GM18499 (cell line): ENCODE data around the gene ETS2.

Source experiments
- ATAC-seq: cut with Tn5 transposase; IDR thresholded peaks from one replicate; pipeline ENCODE4 v1.9.1; 2021; ENCODE audit warnings: moderate number of reproducible peaks; ENCODE audit not compliant: insufficient read depth, unreplicated experiment

Gene ETS2

DNA sequence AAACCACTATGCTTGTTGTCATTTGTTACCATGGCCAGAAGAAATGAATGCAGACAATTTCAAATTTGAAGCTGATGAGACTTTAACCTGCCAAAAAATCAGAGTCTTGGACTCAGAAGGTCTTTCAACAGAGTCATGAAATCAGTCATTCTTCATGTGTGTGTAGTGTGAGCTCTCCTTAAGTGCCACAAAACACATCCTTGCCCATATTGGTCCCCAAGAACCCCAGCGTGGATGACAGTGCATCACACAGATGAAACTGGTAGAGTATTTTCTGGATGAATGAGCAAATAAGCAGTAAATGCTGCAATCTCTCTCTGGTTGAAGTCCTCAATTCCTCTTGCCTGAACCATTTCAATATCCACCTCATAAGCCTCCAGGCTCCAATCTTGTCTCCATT is 28.7 kb upstream of the ETS2 start:
- no peak for ATAC-seq

DNA sequence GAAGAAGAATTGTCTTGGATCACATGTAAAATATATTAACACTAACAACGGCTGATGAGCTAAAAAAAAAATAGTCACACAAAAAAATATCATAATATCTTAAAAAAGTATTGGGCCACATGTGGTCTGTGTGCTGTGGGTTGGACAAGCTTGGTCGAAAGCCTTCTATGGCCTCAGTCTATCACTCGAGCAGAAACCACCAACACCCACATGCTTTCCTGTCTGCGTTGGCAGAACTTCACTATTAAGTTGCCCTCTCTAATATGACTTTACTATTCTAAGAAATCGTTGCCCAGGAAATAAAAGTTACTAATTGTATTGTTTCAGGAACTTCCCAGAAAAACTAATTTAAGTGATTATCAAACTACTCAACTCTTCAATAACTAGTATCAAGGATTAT is 28.2 kb upstream of the ETS2 start:
- no peak for ATAC-seq

GRCh38 chr21:38780879-38781278 is 24.9 kb upstream of the ETS2 start:
- ATAC-seq, result no peak

DNA sequence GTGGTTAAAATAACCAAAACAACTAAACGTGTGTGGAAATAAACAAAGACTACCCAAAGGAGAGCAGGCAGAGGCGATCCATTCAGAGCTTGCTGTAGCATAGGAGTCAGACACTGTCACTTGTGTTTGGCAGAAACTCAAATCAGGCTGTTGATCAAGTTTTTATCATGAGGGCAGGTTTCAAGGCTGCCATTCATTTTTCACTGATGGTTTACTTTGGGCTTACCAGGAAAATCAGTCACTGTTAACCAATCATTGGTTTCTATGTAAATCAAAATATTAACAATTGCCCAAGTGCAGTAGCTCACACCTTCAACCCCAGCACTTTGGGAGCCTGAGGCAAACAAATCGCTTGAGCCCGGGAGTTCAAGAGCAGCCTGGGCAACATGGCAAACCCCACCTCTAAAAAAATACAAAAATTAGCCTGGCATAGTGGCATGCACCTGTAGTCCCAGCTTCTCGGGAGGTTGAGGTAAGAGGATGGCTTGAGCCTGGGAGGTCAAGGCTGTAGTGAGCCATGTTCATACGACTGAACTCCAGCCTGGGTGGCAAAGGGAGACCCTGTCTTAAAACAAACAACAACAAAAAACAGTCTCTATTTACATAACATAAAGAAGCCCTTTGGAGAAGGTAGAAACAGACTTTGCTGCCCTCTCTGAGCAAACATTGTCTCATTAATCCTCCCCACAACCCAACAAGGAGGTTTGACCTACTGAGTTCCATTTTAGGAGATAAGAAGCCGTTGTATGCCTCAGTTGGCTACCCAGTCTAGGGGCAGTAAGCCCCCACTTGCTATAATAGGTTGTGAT is 21.1 kb upstream of the ETS2 start:
- ATAC-seq, result no peak

GRCh38 chr21:38785483-38785882 is 20.2 kb upstream of the ETS2 start:
- ATAC-seq, result no peak

DNA sequence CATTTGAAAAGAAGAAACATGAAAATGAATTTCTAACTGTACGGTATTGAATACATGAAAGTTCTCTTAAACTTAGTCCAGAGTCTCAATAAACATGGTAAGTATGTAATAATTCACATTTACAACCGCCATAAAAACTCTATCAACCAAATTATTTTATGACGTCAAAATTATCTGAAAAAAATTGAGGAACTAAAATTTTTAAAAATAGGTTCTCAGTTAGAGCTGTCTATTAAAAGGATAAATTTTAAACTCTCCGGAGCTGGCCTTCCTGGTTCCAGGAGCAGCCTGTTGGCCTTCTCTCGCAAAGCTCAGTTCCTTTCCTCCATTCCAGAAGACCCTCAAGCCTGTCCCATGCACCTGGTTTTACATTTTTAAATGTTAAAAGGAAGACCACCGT is 18.7 kb upstream of the ETS2 start:
- ATAC-seq, result no peak

DNA sequence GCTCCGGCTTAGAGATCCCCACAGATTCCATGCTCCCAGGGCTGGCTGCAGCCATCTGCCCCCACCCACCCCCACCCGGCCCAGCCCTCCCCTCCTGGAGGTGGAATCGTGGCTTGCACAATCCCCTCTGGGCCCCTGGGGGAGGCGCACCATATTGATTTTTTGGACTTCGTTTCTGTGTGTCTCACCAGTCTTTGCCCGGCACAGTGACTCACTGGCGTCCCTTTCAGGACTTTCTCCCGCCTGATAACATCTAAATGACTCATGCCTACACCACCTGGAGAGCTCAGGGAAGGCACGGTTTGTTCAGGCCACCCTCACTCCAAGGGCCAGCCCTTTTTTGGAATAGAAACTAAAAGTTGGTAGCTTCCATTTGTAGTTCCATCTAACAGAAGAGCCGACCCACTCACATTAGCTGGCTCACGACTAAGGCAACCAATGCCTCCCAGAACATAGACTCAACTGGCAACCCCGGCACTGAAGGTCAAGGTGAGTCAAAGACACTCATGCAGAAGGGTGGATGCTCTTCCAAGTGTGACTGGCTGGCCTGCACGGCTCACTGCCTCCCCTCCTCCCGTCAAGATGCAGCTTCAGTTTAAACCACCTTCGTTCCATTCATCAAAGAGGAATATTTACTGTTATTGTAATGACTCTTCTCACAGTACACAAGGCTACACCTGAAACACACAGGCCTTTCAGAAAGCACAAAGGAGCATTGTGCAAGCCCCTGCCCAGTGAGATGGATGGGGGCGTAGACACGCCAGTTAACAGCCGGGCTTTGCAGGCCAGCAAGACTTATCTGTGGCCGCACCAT is 18.1 kb upstream of the ETS2 start:
- ATAC-seq, result no peak

DNA sequence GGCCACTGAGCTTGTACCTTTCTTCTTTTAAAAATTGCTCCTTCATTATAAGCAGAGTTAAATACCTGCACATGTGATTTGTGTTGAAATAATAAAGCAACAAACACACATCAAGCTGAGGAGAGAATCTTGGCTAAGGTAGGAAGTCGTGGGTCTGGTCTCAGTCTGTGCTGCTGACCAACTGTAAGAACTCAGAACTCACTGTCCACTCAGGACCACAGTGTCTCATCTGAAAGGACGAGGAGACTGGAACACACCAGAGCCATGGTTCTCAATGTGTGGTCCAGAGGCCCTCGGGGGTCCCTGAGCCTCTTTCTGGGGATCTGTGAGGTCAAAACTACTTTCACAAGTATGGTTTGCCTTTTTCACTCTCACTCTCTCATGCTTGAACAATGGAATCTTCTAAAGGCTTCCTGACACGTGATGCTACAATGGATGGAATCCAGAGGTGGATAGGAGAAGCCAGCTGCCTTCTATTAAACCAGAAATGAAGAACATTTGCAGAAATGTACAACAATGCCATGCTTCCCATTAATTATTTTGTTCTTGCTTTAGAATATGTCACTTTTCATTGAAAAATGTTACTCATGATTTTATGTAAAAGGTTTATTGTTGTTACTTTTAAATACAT is 17.3 kb upstream of the ETS2 start:
- no peak for ATAC-seq

GRCh38 chr21:38789275-38789674 is 16.5 kb upstream of the ETS2 start:
- ATAC-seq, result no peak

GRCh38 chr21:38790059-38790458 is 15.7 kb upstream of the ETS2 start:
- ATAC-seq, result no peak

DNA sequence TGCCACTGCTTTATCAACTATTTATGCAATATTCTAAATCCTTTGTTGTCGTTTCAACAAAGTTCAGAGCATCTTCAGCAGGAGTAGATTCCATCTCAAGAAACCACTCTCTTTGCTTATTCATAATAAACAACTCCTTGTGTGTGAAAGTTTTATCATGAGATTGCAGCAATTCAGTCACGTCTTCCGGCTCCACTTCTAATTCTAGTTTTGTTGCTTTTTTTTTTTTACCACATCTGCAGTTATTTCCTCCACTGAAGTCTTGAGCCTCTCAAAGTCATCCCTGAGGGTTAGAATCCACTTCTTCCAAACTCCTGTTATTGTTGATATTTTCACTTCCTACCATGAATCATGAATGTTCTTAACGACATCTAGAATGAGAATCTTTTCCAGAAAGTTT is 14.8 kb upstream of the ETS2 start:
- ATAC-seq, result no peak

DNA sequence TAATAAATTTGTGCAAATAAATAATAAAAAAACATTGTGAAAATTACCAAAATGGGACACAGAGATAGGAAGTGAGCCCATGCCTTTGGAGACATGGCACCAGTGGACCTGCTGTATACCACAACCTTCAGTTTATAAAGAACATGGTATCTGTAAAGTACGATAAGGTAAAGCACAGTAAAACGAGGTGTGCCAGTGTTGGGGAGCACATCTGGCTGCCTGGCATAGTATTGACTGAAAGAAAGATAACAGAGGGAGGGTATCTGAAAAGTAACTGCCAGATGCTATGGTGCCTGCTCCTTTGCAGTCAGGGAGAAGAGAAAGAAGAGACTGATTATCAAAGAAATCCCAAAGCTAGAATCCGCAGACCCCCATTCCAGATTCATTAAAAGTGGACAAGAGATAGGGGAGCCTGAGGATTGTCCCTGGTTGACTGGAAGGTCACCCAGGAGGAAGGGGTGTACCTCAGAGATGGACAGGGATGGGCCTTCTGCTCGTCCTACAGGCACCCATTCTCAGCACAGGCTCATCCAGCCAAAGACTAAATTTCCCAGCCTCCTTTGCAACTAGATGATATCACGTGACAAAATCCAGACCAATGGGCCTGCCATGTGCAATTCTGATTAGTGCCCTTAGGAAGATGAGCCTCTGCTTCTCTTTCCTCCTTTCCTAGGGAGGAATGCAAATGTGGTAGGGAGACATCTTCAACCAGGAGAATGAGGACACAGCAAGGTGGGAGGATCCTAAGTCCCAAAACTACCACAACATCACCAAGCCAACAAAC is 12.9 kb upstream of the ETS2 start:
- ATAC-seq, result no peak

- ATAC-seq, result no peak
Measured at GRCh38 chr21:38793926-38794713, 11.6 kb upstream of the ETS2 start.

GRCh38 chr21:38794978-38795377 is 10.8 kb upstream of the ETS2 start:
- no peak for ATAC-seq

DNA sequence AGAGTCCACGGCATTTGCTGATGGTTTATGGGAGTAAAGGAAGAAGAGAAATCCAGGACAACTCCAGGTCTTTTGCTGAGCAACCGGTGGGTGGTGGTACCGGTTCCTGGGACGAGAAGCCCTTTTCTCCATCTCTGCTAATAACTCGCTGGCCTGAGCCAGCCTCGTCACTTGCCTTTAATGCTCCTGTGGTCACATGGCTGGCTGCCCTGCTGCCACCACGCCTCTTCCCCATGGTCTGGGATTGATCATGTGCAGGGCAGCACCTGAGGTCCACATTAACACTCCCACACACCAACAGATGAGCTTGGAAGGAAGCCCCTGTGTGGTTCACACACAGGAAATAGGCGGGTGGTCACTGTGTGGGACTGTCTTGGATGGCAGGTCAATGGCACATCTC is 10.3 kb upstream of the ETS2 start:
- ATAC-seq, result no peak

DNA sequence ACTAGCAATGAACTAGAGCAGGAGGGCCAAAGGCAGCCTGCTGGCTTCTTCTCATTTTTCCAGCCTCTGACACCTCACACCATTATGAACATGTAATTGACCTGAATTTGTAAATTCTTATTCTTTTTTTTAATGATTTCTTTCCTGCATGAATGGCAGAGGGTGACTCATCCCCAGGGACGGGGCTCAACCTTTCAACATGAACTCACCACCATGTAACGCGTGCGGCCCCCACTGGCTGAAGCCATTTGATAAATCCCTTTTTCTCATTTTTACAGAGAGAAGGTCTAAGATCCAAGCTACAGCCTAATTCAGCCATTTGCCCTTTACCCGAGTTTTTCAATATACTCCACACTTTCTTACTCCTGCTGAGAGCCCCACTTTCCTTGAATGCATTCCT is 9.3 kb upstream of the ETS2 start:
- ATAC-seq, result no peak

- no peak for ATAC-seq
Measured at GRCh38 chr21:38797470-38797869, 8.3 kb upstream of the ETS2 start.

DNA sequence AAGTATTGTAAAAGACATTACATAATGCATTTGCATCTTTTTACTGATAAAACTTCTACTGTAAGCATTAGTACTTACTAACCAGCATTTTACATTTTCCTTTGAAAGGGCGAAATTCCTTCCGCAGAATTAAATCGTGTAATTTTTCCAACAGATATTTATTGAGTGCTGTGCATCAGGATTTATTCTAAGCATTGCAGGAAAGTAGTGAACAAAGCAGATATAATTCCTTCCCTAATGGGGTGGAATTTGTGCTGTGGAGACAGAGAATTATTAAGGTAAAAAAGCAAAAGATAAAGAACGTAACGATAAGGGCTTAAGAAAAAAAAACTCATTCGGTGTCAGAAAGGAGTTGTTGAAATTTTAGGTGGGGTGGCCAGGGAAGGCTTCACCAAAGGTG is 7.6 kb upstream of the ETS2 start:
- no peak for ATAC-seq

GRCh38 chr21:38798481-38798882 is 7.2 kb upstream of the ETS2 start:
- no peak for ATAC-seq
